ENCODE results near the gene DUSP16. TPM values are rescaled to one million over a fixed set of nuclear protein-coding genes. Genes with fewer than 3 reads are reported as not detected.
"Not testable (repeated sequence)": the region's sequence is repeated elsewhere in the genome, so short reads cannot be mapped to it uniquely, and the experiment has no call there.

Gene DUSP16
- total RNA-seq, 4 donors from 2014 or later = 20.6 to 52.6 (median 45.7) TPM

DNA sequence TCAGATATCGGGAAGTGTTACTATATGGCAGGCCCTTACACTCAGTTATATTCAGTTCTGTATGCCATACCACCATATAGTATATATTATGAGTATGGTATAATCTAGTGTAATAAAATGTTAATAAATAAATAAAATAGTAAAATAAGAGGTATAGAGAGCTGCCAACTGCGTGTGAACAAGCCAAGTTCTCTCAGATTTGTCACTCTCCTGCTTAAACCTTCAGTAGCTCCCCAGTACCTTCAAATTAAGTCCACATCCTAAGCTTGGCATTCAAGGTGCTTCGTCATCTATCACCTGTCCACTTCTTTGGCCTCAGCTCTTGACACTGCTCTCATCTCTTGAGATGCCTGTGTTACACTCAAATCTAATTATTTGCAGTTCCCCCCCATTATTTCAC is 36.2 kb upstream of the DUSP16 start:
- DNase-seq = no peak
- H3K27ac ChIP-seq = no peak overlapping the region

DNA sequence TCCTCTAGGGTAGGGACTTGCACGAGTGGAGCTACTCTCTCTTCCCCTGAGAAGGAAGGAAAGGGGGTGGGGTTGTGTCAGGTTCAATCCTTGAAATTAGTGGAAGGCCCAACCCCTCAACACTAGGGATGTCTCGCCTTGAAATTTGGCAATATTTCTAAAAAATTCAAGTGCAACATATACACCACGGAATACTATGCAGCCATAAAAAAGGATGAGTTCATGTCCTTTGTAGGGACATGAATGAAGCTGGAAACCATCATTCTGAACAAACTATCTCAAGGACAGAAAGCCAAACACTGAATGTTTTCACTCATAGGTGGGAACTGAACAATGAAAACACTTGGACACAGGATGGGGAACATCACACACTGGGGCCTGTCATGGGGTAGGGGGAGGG is 33.9 kb upstream of the DUSP16 start:
- not testable (repeated sequence) for H3K27ac ChIP-seq

More for the DNA sequence above, 36.2 kb upstream of the DUSP16 start:
- TF ChIP-seq, protein P1, sequence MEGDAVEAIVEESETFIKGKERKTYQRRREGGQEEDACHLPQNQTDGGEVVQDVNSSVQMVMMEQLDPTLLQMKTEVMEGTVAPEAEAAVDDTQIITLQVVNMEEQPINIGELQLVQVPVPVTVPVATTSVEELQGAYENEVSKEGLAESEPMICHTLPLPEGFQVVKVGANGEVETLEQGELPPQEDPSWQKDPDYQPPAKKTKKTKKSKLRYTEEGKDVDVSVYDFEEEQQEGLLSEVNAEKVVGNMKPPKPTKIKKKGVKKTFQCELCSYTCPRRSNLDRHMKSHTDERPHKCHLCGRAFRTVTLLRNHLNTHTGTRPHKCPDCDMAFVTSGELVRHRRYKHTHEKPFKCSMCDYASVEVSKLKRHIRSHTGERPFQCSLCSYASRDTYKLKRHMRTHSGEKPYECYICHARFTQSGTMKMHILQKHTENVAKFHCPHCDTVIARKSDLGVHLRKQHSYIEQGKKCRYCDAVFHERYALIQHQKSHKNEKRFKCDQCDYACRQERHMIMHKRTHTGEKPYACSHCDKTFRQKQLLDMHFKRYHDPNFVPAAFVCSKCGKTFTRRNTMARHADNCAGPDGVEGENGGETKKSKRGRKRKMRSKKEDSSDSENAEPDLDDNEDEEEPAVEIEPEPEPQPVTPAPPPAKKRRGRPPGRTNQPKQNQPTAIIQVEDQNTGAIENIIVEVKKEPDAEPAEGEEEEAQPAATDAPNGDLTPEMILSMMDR (IDR thresholded peaks at IDR 0.05) = no peak
- no peak for TF ChIP-seq POLR2A (IDR thresholded peaks at IDR 0.05)
- no peaks in the 10 kb centered on the region for H3K36me3 ChIP-seq
- H3K4me1 ChIP-seq = no peaks in the 10 kb centered on the region
- no peaks in the 10 kb centered on the region for H3K27me3 ChIP-seq
- H3K4me3 ChIP-seq = no peak overlapping the region
- H3K9me3 ChIP-seq = no peaks in the 10 kb centered on the region

DNA sequence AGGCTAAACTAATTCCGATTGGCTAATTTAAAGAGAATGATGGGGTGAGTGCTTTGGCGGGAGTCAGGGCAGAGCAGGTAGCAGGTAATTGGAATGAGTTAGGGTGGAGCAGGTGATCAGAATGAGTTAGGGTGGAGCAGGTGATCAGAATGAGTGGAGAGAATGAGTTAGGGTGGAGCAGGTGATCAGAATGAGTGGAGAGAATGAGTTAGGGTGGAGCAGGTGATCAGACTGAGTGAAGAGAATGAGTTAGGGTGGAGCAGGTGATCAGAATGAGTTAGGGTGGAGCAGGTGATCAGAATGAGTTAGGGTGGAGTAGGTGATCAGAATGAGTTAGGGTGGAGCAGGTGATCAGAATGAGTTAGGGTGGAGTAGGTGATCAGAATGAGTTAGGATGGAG is 33.3 kb upstream of the DUSP16 start:
- H3K27ac ChIP-seq, DNase-seq, H3K36me3 ChIP-seq, H3K4me1 ChIP-seq, H3K27me3 ChIP-seq, H3K4me3 ChIP-seq, H3K9me3 ChIP-seq: not testable (repeated sequence)

More for the DNA sequence above, 33.9 kb upstream of the DUSP16 start:
- H3K9me3 ChIP-seq, H3K4me1 ChIP-seq, H3K36me3 ChIP-seq, H3K4me3 ChIP-seq, DNase-seq, H3K27me3 ChIP-seq: not testable (repeated sequence)

GRCh38 chr12:12592930-12593329 is 30.3 kb upstream of the DUSP16 start:
- TF ChIP-seq, protein P1 (IDR thresholded peaks at IDR 0.05) = no peak
- TF ChIP-seq POLR2A (IDR thresholded peaks at IDR 0.05) = no peak
- no peak for DNase-seq
- Histone ChIP-seq H3K9me3 (no peaks in the 10 kb centered on the region), H3K27me3 (no peaks in the 10 kb centered on the region), H3K4me3 (no peak overlapping the region), H3K36me3 (no peaks in the 10 kb centered on the region), H3K4me1 (no peaks in the 10 kb centered on the region), H3K27ac (no peak overlapping the region)

GRCh38 chr12:12590961-12591360 is 28.3 kb upstream of the DUSP16 start:
- H3K27ac ChIP-seq = no peak overlapping the region
- DNase-seq = no peak
- TF ChIP-seq, protein P1 (IDR thresholded peaks at IDR 0.05) = no peak
- no peak for TF ChIP-seq POLR2A (IDR thresholded peaks at IDR 0.05)
- H3K4me1 ChIP-seq = no peaks in the 10 kb centered on the region
- no peaks in the 10 kb centered on the region for H3K27me3 ChIP-seq
- H3K9me3 ChIP-seq = no peaks in the 10 kb centered on the region
- no peak overlapping the region for H3K4me3 ChIP-seq
- H3K36me3 ChIP-seq = no peaks in the 10 kb centered on the region

DNA sequence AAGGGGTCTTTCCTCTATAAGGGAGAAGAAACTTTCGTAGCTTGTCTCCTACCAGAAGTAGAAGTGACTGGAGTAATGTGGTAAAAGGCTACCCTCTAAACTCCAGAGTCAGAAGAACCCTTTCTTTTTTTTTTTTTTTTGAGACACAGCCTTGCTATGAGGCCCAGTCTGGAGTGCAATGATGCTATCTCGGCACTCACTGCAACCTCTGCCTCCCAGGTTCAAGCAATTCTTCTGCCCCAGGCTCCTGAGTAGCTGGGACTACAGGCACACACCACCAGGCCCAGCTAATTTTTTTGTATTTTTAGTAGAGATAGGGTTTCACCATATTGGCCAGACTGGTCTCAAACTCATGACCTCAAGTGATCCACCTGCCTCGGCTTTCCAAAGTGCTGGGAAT is 25.8 kb upstream of the DUSP16 start:
- not testable (repeated sequence) for H3K9me3 ChIP-seq, H3K4me1 ChIP-seq, DNase-seq, H3K36me3 ChIP-seq, H3K4me3 ChIP-seq, H3K27me3 ChIP-seq, H3K27ac ChIP-seq

DNA sequence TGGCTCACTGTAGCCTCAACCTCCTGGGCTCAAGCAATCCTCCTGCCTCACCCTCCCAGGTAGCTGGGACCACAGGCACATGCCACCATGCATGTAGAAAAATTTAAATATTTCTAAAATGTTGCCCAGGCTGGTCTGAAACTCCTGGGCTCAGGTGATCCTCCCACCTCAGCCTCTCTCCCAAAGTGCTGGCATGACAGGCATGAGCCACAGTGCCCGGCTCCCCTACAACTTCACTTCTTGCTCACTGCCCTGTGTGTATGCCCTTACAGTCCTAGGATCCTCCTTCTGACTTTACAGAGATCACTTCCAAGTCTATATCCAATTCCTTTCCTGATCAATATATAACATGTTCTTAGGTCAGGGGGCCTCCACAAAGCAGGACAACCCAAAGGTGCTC is 25.2 kb upstream of the DUSP16 start:
- DNase-seq = no peak
- no peaks in the 10 kb centered on the region for H3K4me1 ChIP-seq
- H3K4me3 ChIP-seq = no peak overlapping the region
- TF ChIP-seq, protein P1 (IDR thresholded peaks at IDR 0.05) = no peak
- no peak for TF ChIP-seq POLR2A (IDR thresholded peaks at IDR 0.05)
- H3K27ac ChIP-seq = no peak overlapping the region
- H3K9me3 ChIP-seq = no peaks in the 10 kb centered on the region
- no peaks in the 10 kb centered on the region for H3K27me3 ChIP-seq
- no peaks in the 10 kb centered on the region for H3K36me3 ChIP-seq
